HL-60 (cell line): ENCODE data around the gene TIMM17B.

Experiments used
- DNase-seq, 2 experiments: peaks; one replicate each; pipeline ENCODE4 v3.0.0-alpha.2; 2010 to 2020; ENCODE audit warnings: low read depth in 1 of 2, low spot score in 1 of 2
- H3K27ac ChIP-seq: fragments of 250-450 bp; sonication (Bioruptor Pico); replicated peaks from 2 replicates; pipeline ENCODE4 v1.5.1; 2020; ENCODE audit warnings: mild to moderate bottlenecking, moderate library complexity
- H3K27me3 ChIP-seq: fragments of 250-450 bp; sonication (Bioruptor Pico); 2 replicates; pipeline ENCODE4 v1.5.1; 2021; ENCODE audit warnings: mild to moderate bottlenecking, moderate library complexity; ENCODE audit not compliant: insufficient read depth, poor library complexity, severe bottlenecking
- H3K4me3 ChIP-seq: replicated peaks from 2 replicates; pipeline ENCODE4 v1.5.1; 2011; ENCODE audit warnings: mild to moderate bottlenecking, control low read depth, low read length; ENCODE audit not compliant: insufficient read depth
- GABPA ChIP-seq: IDR thresholded peaks from 2 replicates; pipeline ENCODE4 v1.6.1; 2012; ENCODE audit warnings: low read depth
- POLR2AphosphoS5 ChIP-seq: IDR thresholded peaks from 2 replicates; pipeline ENCODE4 v1.6.1; 2012; ENCODE audit warnings: low read depth
- SPI1 ChIP-seq: IDR thresholded peaks from 2 replicates; pipeline ENCODE4 v1.6.1; 2012; ENCODE audit warnings: low read depth, mild to moderate bottlenecking, borderline replicate concordance
- TF ChIP-seq, protein P1 (sequence below): IDR thresholded peaks from 2 replicates; pipeline ENCODE4 v1.6.1; 2012; ENCODE audit warnings: low read depth; ENCODE audit not compliant: insufficient replicate concordance
- TF ChIP-seq, protein P2 (sequence below): IDR thresholded peaks from one replicate; pipeline ENCODE4 v1.5.1; 2011; ENCODE audit warnings: low read length, control low read depth, inconsistent platforms; ENCODE audit not compliant: insufficient read depth

TIMM17B gene

DNA sequence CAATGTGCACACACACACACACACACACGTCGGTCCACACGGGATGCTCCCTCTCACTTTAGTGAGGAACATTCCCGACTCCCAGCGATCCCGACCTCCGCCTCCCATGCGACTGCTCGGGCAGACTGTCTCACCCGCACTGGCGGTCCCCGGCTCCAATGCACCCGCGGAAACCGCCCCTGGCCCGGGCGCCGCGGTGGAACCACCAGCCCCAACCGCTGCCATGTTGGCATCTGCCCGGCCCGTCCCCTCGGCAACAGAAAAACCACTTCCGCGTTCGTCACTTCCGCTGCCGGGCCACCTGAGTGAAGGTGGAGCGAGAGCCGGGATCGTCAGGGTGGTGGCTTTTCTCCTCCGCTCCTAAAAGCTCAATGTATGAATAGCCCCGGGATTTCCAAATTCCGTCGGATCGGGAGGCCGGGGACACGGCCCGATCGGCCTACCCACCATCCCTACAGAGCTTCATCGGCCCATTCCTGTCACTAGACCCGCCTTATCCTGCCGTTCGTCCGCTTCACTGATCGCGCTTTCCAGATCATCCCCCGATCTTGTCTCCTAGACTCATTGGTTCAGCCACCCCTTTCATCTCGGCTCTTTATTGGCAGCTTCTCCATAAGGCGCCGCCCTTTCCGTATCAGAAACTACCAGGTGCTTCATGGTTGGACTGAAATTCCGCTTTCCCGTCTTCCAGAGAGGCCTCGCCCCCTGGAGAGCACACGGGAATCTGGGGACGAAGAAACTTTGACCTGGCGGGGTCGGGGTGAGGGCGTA, 14.0 kb upstream of the TIMM17B start, which contains the start of gene SLC35A2:
Gene SLC35A2, minus strand, starts transcription at position 235 of the 771 bp plus-strand sequence. Its CDS starts 10 bp downstream, at position 225.
- DNase-seq, result peak; percentile 43 to 79
- peak within 1 kb of the TSS; percentile 83 for H3K27ac ChIP-seq
- TF ChIP-seq POLR2AphosphoS5, result peak; percentile 46
- TF ChIP-seq SPI1, result 0 out of 2 replicates have a peak, but pooled peaks have one; percentile 38
- TF ChIP-seq, protein P1, sequence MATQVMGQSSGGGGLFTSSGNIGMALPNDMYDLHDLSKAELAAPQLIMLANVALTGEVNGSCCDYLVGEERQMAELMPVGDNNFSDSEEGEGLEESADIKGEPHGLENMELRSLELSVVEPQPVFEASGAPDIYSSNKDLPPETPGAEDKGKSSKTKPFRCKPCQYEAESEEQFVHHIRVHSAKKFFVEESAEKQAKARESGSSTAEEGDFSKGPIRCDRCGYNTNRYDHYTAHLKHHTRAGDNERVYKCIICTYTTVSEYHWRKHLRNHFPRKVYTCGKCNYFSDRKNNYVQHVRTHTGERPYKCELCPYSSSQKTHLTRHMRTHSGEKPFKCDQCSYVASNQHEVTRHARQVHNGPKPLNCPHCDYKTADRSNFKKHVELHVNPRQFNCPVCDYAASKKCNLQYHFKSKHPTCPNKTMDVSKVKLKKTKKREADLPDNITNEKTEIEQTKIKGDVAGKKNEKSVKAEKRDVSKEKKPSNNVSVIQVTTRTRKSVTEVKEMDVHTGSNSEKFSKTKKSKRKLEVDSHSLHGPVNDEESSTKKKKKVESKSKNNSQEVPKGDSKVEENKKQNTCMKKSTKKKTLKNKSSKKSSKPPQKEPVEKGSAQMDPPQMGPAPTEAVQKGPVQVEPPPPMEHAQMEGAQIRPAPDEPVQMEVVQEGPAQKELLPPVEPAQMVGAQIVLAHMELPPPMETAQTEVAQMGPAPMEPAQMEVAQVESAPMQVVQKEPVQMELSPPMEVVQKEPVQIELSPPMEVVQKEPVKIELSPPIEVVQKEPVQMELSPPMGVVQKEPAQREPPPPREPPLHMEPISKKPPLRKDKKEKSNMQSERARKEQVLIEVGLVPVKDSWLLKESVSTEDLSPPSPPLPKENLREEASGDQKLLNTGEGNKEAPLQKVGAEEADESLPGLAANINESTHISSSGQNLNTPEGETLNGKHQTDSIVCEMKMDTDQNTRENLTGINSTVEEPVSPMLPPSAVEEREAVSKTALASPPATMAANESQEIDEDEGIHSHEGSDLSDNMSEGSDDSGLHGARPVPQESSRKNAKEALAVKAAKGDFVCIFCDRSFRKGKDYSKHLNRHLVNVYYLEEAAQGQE, result no peak
- TF ChIP-seq, protein P2, sequence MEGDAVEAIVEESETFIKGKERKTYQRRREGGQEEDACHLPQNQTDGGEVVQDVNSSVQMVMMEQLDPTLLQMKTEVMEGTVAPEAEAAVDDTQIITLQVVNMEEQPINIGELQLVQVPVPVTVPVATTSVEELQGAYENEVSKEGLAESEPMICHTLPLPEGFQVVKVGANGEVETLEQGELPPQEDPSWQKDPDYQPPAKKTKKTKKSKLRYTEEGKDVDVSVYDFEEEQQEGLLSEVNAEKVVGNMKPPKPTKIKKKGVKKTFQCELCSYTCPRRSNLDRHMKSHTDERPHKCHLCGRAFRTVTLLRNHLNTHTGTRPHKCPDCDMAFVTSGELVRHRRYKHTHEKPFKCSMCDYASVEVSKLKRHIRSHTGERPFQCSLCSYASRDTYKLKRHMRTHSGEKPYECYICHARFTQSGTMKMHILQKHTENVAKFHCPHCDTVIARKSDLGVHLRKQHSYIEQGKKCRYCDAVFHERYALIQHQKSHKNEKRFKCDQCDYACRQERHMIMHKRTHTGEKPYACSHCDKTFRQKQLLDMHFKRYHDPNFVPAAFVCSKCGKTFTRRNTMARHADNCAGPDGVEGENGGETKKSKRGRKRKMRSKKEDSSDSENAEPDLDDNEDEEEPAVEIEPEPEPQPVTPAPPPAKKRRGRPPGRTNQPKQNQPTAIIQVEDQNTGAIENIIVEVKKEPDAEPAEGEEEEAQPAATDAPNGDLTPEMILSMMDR, result no peak
- TF ChIP-seq GABPA, result peak; percentile 79
- H3K4me3 ChIP-seq, result peak within 1 kb of the TSS; percentile 81
- no peaks in the 10 kb centered on the region for H3K27me3 ChIP-seq

DNA sequence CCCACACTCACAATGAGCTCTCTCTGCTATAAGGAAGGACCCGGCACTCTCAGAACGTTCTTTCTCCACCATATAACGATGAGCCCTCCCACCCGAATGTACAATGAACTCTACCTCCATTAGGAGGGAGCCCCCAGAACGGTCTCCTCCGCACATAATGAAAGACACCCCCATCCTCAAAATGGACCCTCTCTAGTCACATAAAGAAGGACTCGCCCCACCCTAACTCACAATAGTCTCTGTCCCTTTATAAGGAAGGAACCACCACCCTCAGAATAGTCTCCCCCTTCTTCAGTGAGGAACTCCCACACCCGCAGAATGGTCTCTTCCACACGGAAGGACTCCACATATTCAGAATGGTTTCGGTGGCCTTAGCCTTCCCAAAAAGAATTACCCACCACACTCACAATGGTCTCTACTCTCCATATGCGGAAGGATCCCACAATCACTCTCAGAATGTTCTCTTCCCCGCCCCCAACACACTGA, 13.4 kb upstream of the TIMM17B start:
- Histone ChIP-seq H3K27ac (peak overlapping the region; percentile 83), H3K27me3 (no peaks in the 10 kb centered on the region), H3K4me3 (peak overlapping the region; percentile 81)
- TF ChIP-seq POLR2AphosphoS5 (no peak), GABPA (no peak), SPI1 (no peak)
- TF ChIP-seq, protein P2, result no peak
- DNase-seq, result peak; percentile 32 to 52

DNA sequence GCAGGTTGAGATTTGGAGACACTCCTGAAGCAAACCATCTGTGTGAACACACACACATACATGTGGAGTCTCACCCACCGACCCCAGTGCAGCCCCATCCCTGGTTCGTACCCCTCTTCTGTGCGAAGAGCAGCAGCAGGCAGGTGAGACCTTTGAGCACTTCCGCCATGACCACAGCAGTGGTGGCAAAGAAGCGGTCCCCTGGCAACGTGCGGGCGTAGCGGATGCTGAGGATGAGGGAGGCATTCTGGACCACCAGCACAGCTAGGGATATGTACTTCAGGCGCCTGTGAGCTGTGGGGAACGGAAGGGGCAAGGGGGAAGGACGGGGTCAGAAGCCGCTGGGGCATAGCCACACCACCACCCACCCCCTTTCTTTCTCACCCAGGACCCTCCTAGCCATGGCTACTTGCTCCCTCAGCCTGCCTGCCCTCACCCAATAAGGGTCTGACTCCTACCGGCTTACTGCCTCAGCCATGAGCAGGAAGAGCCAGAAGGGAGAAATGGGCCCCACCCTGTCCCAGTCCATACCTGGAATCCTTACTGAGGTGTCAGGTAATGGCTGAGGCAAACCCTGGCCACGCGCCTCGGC, 12.2 kb upstream of the TIMM17B start:
- no peak for DNase-seq
- no peak overlapping the region for H3K4me3 ChIP-seq
- TF ChIP-seq SPI1 (no peak), POLR2AphosphoS5 (no peak)
- no peak overlapping the region for H3K27ac ChIP-seq
- no peaks in the 10 kb centered on the region for H3K27me3 ChIP-seq

DNA sequence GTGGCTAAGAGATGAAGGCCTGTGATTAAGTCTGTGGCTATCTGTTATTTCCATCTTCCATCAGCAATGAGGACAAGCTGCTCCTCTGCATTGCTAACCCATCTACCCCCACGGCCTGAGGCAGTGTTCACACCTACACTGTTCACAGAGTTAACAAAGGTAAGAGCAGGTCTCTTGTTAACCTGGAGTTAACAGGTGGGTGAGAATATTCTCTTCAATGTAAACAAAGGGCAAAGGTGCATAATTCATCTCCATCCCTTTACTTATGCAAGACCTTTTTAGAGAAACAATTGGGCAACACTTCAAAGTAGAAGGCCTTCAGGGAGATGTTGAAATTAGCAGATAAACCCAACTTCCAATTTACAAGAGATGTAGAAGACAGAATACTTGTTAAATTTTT, 11.0 kb upstream of the TIMM17B start:
- DNase-seq, result no peak
- no peak overlapping the region for H3K4me3 ChIP-seq
- no peaks in the 10 kb centered on the region for H3K27me3 ChIP-seq
- TF ChIP-seq, protein P2, result no peak
- TF ChIP-seq POLR2AphosphoS5, result no peak
- TF ChIP-seq, protein P1, result no peak
- TF ChIP-seq GABPA, result no peak
- no peak for TF ChIP-seq SPI1
- H3K27ac ChIP-seq, result no peak overlapping the region
